Sigmoid colon (tissue), 7 donors: ENCODE data around the gene MECP2. TPM values are rescaled to one million over a fixed set of nuclear protein-coding genes. Genes with fewer than 3 reads are reported as not detected.

Experiments
- DNase-seq: peaks from one replicate; pipeline ENCODE4 v3.0.0-alpha.2; 2019
- H3K27ac ChIP-seq, 4 donors: fragments of 200-600 bp; sonication (generic); one replicate each; pipeline ENCODE4 v1.5.1; 2016 to 2019; ENCODE audit warnings: mild to moderate bottlenecking in 1 of 4
- H3K27me3 ChIP-seq, 3 donors: fragments of 200-600 bp; sonication (generic); one replicate each; pipeline ENCODE4 v1.5.1; 2019; ENCODE audit warnings: mild to moderate bottlenecking in 1 of 3
- H3K36me3 ChIP-seq, 4 donors: fragments of 200-600 bp; sonication (generic); one replicate each; pipeline ENCODE4 v1.5.1; 2016 to 2019
- H3K4me1 ChIP-seq, 4 donors: fragments of 200-600 bp; sonication (generic); one replicate each; pipeline ENCODE4 v1.5.1; 2017 to 2019
- H3K4me3 ChIP-seq, 4 donors: fragments of 200-600 bp; sonication (generic); one replicate each; pipeline ENCODE4 v1.5.1; 2017 to 2019; ENCODE audit warnings: mild to moderate bottlenecking in 2 of 4, moderate library complexity in 1 of 4
- H3K9me3 ChIP-seq, 4 donors: fragments of 200-600 bp in 3 of 4; sonication (generic) in 3 of 4; one replicate each; pipeline versions ENCODE4 v1.5.1 to v1.6.1; 2013 to 2019
- EP300 ChIP-seq, 4 donors: sonication (generic); formaldehyde crosslinking; IDR thresholded peaks; one replicate each; pipeline ENCODE4 v1.6.1; 2017; ENCODE audit warnings: antibody characterized with exemption in 4 of 4
- POLR2A ChIP-seq, 2 donors: fragments of 450-650 bp; IDR thresholded peaks; one replicate each; pipeline ENCODE4 v1.6.1; 2016; ENCODE audit warnings: antibody characterized with exemption in 2 of 2, mild to moderate bottlenecking in 2 of 2, moderate library complexity in 2 of 2
- POLR2AphosphoS5 ChIP-seq, 4 donors: sonication (generic); formaldehyde crosslinking; IDR thresholded peaks; one replicate each; pipeline ENCODE4 v1.6.1; 2017; ENCODE audit warnings: antibody characterized with exemption in 4 of 4
- WGBS, 2 donors: extraction: QIAGEN DNeasy Blood & Tissue Kit; methylation state at CpG; one replicate each; pipeline ENCODE4 v1.1.7; 2013; 5-methylcytosine and 5-hydroxymethylcytosine counted together
- intact Hi-C: fragments of 100-400 bp; cut with DNase I; formaldehyde crosslinking; loops from one replicate; pipeline ENCODE4 v1.15.1; 2023
- polyA plus RNA-seq, 3 donors: library from polyadenylated mRNA; stranded (reverse); fragments of 200-250 nt; gene quantifications; one replicate each; pipeline ENCODE4 v1.2.3, GENCODE V29; 2013
- total RNA-seq, 4 donors: library from RNA; depleted of rRNA; stranded (reverse); fragments of >200 nt; gene quantifications; one replicate each; pipeline ENCODE4 v1.1.0, GENCODE V29; 2016
- TF ChIP-seq, protein P1 (sequence below), 4 experiments: fragments of 450-650 bp in 3 of 4; fragments of 200-600 bp in 1 of 4; IDR thresholded peaks; one replicate each; pipeline ENCODE4 v1.5.1; 2016 to 2019; ENCODE audit warnings: antibody characterized with exemption in 4 of 4, mild to moderate bottlenecking in 3 of 4, moderate library complexity in 2 of 4
- donor health status: healthy with polysubstance abuse.
- donor health status: Bipolar disorder and iron deficiency.
- donor health status: healthy.

The MECP2 gene
- total and polyA plus RNA-seq, 7 donors = 14.4 to 57.9 (median 43.9) TPM

DNA sequence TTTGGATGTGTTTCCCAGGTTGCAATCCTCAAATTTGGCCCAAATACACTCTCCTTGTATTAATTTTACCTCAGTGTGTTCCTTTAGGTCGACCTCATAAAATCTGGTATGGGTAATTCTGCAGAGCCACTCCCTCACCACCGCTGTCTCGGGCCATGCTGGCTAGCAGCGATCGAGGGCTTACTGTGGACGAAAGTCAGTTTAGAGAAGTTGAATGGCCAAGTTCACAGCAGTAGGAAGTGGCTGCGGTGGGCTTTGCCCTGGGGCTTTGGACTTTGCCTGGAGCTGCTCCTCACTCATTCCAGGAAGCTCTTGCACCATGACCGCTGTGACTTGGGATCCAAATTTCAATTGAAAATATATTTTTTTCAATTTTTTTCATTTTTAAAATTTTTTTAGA is 105.3 kb downstream of the MECP2 start:
- Histone ChIP-seq H3K27me3 (no peaks in the 10 kb centered on the region), H3K36me3 (no peaks in the 10 kb centered on the region), H3K9me3 (no peaks in the 10 kb centered on the region), H3K4me3 (no peak overlapping the region), H3K27ac (no peak overlapping the region), H3K4me1 (no peaks in the 10 kb centered on the region)
- intact Hi-C loops = no loop called here
- WGBS, 2 donors = 83 to 85% methylated on average over 8 of the region's 8 CpGs
- TF ChIP-seq, protein P1, sequence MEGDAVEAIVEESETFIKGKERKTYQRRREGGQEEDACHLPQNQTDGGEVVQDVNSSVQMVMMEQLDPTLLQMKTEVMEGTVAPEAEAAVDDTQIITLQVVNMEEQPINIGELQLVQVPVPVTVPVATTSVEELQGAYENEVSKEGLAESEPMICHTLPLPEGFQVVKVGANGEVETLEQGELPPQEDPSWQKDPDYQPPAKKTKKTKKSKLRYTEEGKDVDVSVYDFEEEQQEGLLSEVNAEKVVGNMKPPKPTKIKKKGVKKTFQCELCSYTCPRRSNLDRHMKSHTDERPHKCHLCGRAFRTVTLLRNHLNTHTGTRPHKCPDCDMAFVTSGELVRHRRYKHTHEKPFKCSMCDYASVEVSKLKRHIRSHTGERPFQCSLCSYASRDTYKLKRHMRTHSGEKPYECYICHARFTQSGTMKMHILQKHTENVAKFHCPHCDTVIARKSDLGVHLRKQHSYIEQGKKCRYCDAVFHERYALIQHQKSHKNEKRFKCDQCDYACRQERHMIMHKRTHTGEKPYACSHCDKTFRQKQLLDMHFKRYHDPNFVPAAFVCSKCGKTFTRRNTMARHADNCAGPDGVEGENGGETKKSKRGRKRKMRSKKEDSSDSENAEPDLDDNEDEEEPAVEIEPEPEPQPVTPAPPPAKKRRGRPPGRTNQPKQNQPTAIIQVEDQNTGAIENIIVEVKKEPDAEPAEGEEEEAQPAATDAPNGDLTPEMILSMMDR (IDR thresholded peaks at IDR 0.05) = no peak
- TF ChIP-seq POLR2A (IDR thresholded peaks at IDR 0.05) (no peak), EP300 (IDR thresholded peaks at IDR 0.05) (no peak), POLR2AphosphoS5 (IDR thresholded peaks at IDR 0.05) (no peak)
- no peak for DNase-seq

DNA sequence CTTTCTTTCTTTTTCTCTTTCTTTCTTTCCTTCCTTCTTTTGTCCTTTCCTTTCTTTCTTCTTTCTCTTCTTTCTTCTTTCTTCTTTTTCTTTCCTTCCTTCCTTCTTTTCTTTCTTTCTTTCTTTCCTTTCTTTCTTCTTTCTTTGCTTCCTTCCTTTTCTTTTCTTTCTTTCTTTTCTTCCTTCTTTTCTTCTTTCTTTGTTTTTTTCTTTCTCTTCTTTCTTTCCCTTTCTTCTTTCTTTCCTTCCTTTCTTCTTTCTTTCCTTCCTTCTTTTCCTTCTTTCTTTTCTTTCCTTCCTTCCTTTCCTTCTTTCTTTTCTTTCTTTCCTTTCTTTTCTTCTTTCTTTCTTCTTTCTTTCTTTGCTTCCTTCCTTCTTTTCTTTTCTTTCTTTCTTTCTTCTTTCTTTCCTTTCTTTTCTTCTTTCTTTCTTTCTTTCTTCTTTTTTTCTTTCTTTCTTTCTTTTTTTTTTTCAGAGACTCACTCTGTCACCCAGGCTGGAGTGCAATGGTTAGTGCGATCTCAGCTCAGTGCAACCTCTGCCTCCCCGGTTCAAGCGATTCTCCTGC is 106.4 kb downstream of the MECP2 start:
- Histone ChIP-seq H3K4me3 (no peak overlapping the region), H3K27ac (no peak overlapping the region), H3K9me3 (no peaks in the 10 kb centered on the region), H3K27me3 (no peaks in the 10 kb centered on the region), H3K4me1 (no peaks in the 10 kb centered on the region), H3K36me3 (no peaks in the 10 kb centered on the region)
- intact Hi-C loops = no loop called here
- 96 to 97% methylated on average over 3 of the region's 3 CpGs for WGBS, 2 donors
- no peak for DNase-seq
- TF ChIP-seq POLR2AphosphoS5 (IDR thresholded peaks at IDR 0.05) = no peak

DNA sequence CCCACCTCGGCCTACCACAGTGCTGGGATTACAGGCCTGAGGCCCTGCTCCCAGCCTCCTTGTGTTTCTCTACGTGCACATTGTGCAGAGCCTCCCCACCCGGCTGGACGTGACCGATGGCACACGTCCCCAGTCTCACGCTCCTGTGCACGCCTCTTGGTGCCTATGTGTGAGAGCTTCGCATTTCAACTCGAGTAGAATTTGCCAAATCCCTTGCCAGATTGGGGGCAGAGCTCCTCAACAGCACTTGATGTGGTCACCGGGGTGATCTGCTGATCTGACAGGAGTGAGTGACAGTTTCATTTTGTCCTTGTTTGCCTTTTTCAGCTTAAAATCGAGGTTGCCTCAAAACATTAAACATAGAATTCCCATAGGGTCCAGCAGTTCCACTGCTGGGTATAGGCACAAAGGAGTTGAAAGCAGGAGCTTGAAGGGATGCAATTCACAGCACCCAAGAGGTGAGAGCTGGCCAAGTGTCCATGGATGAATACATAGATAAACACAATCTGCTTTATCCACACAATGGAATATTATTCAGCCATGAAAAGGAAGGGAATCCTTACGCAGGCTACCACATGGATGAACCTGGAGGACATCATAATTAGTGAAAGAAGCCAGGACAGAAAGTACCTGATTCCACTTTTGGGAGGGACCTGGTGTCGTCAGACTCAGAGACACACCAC is 107.4 kb downstream of the MECP2 start:
- Histone ChIP-seq H3K9me3 (no peaks in the 10 kb centered on the region), H3K4me3 (no peak overlapping the region), H3K27ac (no peak overlapping the region), H3K36me3 (no peaks in the 10 kb centered on the region), H3K4me1 (no peaks in the 10 kb centered on the region), H3K27me3 (no peaks in the 10 kb centered on the region)
- no peak for DNase-seq
- TF ChIP-seq, protein P1 (IDR thresholded peaks at IDR 0.05) = no peak
- no peak for TF ChIP-seq EP300 (IDR thresholded peaks at IDR 0.05)
- no peak for TF ChIP-seq POLR2AphosphoS5 (IDR thresholded peaks at IDR 0.05)
- TF ChIP-seq POLR2A (IDR thresholded peaks at IDR 0.05) = no peak
- intact Hi-C loops = no loop called here
- WGBS, 2 donors = 82 to 93% methylated on average over 14 of the region's 14 CpGs

DNA sequence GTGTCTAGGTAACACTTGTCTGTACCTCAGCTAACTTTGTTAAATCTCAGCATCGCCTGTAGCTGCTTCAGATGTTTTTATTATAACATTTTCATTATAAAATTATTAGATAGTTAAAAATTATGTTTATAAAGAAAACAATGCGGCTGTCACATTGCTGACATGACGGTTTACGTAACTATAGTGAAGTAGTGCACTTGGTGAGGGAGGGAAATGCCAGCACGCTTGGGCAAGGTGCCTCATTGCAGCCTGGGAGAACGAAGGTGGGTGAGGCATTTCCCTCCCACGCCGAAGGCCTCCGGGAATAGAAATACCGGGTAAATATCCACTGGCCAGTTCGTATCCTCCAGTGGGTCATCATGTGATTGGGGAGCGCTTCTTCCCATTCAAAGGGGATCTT is 109.0 kb downstream of the MECP2 start:
- 93% methylated on average over 12 of the region's 12 CpGs for WGBS, 2 donors
- TF ChIP-seq EP300 (IDR thresholded peaks at IDR 0.05) = no peak
- TF ChIP-seq, protein P1 (IDR thresholded peaks at IDR 0.05) = no peak
- TF ChIP-seq POLR2A (IDR thresholded peaks at IDR 0.05) = no peak
- intact Hi-C loops = no loop called here

DNA sequence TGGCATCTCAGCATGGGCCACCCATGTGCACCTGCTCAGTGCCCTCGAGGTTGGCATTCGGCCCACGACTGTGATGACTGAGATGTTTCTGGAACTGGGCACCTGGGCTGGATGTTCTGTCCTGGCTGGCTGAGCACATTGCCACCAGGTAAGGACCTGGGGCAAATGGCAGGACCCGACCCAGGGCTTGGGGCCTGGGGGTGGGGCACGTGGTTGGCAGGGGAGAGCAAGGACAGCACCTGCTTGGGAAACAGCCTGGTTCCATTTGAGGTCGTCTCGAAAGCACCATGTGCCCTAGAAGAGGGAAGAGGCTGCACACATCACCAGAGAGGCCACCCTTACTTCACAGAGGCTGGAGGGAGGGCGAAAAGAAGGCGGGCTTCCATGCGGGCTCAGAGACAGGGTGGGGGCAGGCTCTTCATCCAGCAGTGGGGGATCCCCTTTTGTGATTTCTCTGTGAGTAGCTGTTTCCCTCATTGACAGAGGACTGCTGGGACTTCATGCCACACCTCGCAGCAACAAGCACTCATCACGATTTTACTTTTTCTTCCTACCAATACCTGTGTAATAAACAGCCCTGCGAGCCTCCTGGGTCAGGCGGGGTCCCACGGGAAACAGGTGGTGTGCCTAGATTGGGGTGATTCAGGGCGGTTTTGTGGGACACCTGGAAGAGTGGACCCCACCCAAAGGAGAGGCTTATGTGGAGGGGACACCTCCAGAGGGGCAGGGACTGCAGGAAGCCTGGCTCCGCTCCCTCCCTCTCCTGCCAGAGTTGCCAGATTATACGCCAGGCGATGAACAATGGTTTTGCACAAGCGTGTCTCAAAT is 113.0 kb downstream of the MECP2 start:
- Histone ChIP-seq H3K9me3 (no peaks in the 10 kb centered on the region), H3K36me3 (no peaks in the 10 kb centered on the region), H3K4me1 (no peaks in the 10 kb centered on the region), H3K27me3 (no peaks in the 10 kb centered on the region), H3K4me3 (no peak overlapping the region), H3K27ac (peak overlapping the region in 3 of 4 donors; percentile 64 to 76 (median 68))
- intact Hi-C loops = no loop called here
- DNase-seq = no peak
- TF ChIP-seq POLR2A (IDR thresholded peaks at IDR 0.05) (no peak), EP300 (IDR thresholded peaks at IDR 0.05) (no peak), POLR2AphosphoS5 (IDR thresholded peaks at IDR 0.05) (no peak)
- TF ChIP-seq, protein P1 (IDR thresholded peaks at IDR 0.05) = no peak
- 48 to 51% methylated on average over 20 of the region's 20 CpGs for WGBS, 2 donors

More for the DNA sequence above, 109.0 kb downstream of the MECP2 start:
- no peaks in the 10 kb centered on the region for H3K4me1 ChIP-seq
- DNase-seq = no peak
- H3K9me3 ChIP-seq = no peaks in the 10 kb centered on the region
- no peaks in the 10 kb centered on the region for H3K27me3 ChIP-seq
- H3K27ac ChIP-seq = no peak overlapping the region
- no peak overlapping the region for H3K4me3 ChIP-seq
- no peaks in the 10 kb centered on the region for H3K36me3 ChIP-seq
